HAP-1 (cell line): ENCODE measurements around the gene GTF2H3.

Experiments used
- DNase-seq, 2 experiments: peaks; one replicate each; pipeline ENCODE4 v3.0.0-alpha.2; 2016 to 2020; ENCODE audit warnings: low spot score in 2 of 2
- H3K27me3 ChIP-seq: fragments of 250-450 bp; sonication (Bioruptor Pico); 2 replicates; pipeline ENCODE4 v1.5.1; 2020; ENCODE audit warnings: low read depth, mild to moderate bottlenecking, moderate library complexity
- H3K36me3 ChIP-seq: fragments of 250-450 bp; sonication (Bioruptor Pico); replicated peaks from 2 replicates; pipeline ENCODE4 v1.5.1; 2020; ENCODE audit warnings: mild to moderate bottlenecking
- H3K4me1 ChIP-seq: fragments of 250-450 bp; sonication (Bioruptor Pico); 2 replicates; pipeline ENCODE4 v1.5.1; 2020; ENCODE audit warnings: mild to moderate bottlenecking
- H3K4me3 ChIP-seq: fragments of 250-450 bp; sonication (Bioruptor Pico); 2 replicates; pipeline ENCODE4 v1.5.1; 2020; ENCODE audit warnings: mild to moderate bottlenecking, moderate library complexity
- H3K9me3 ChIP-seq: fragments of 250-450 bp; sonication (Bioruptor Pico); 2 replicates; pipeline ENCODE4 v1.5.1; 2020; ENCODE audit warnings: mild to moderate bottlenecking, moderate library complexity
- in situ Hi-C: fragments of 300-500 bp; cut with MboI; formaldehyde crosslinking; loops from 3 replicates; pipeline ENCODE4 v1.14.3; 2020; ENCODE audit warnings: low sequenced_read_pairs, inconsistent platforms, mixed read lengths

GTF2H3 gene

GRCh38 chr12:123614110-123614509 is 19.5 kb upstream of the GTF2H3 start:
- no peaks in the 10 kb centered on the region for H3K9me3 ChIP-seq
- no peak for DNase-seq
- in situ Hi-C loops, result loop anchor here (25.0 kb wide), 4 partner anchors 302 to 1102 kb away; partner anchors contain the start of gene ZCCHC8
- peaks cover 95% of the 10 kb centered on the region for H3K36me3 ChIP-seq
- no peaks in the 10 kb centered on the region for H3K27me3 ChIP-seq
- no peak overlapping the region for H3K4me3 ChIP-seq
- no peaks in the 10 kb centered on the region for H3K4me1 ChIP-seq

- in situ Hi-C loops, result loop anchor here (25.0 kb wide), 4 partner anchors 302 to 1102 kb away; partner anchors contain the start of gene ZCCHC8
- no peak overlapping the region for H3K4me3 ChIP-seq
- H3K27me3 ChIP-seq, result no peaks in the 10 kb centered on the region
- no peaks in the 10 kb centered on the region for H3K9me3 ChIP-seq
- peaks cover 95% of the 10 kb centered on the region for H3K36me3 ChIP-seq
- DNase-seq, result no peak
- H3K4me1 ChIP-seq, result no peaks in the 10 kb centered on the region
Measured at GRCh38 chr12:123614531-123614930, 19.1 kb upstream of the GTF2H3 start.

DNA sequence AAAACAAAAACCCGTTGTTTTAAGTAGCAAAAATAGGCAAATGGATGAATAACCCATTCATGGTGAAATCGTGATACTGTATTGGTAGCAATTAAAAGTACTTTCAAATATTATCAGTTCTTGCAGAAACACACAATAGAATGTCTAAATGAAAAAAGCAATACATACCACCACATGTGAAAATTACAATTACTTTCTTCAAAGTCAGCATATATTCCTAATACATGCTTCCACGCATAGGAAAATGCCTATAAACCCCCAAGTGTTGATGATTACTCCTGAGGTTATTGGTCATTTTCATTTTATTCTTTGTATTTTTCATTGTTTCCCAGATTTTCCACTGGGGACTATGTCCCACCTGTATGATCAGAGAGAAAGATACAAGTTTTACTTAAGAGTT is 16.5 kb upstream of the GTF2H3 start:
- peaks cover 96% of the 10 kb centered on the region for H3K36me3 ChIP-seq
- H3K4me1 ChIP-seq, result no peaks in the 10 kb centered on the region
- no peaks in the 10 kb centered on the region for H3K9me3 ChIP-seq
- no peak overlapping the region for H3K4me3 ChIP-seq
- no peak for DNase-seq
- in situ Hi-C loops, result loop anchor here (25.0 kb wide), 4 partner anchors 305 to 1105 kb away; partner anchors contain the start of gene ZCCHC8
- H3K27me3 ChIP-seq, result no peaks in the 10 kb centered on the region

DNA sequence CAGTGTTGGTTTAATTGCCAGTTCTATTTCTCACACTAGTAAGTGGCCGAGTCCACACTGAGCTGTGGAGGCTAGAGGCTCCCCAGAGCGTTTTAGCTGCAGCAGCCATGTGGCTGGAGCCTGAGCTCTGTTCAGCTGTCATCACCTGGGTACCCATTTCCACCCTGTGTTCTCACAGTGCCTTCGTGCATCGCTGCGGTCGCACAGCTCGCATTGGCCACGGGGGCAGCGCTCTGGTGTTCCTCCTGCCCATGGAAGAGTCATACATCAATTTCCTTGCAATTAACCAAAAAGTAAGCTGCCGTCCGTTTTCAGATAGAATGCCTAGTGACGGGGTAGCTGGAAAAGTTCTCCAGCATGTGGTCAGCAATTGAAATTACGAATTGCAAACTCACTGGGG is 16.0 kb upstream of the GTF2H3 start:
- no peaks in the 10 kb centered on the region for H3K4me1 ChIP-seq
- in situ Hi-C loops, result loop anchor here (25.0 kb wide), 4 partner anchors 305 to 1105 kb away; partner anchors contain the start of gene ZCCHC8
- no peak for DNase-seq
- peaks cover 96% of the 10 kb centered on the region for H3K36me3 ChIP-seq
- H3K4me3 ChIP-seq, result no peak overlapping the region
- no peaks in the 10 kb centered on the region for H3K27me3 ChIP-seq
- no peaks in the 10 kb centered on the region for H3K9me3 ChIP-seq

DNA sequence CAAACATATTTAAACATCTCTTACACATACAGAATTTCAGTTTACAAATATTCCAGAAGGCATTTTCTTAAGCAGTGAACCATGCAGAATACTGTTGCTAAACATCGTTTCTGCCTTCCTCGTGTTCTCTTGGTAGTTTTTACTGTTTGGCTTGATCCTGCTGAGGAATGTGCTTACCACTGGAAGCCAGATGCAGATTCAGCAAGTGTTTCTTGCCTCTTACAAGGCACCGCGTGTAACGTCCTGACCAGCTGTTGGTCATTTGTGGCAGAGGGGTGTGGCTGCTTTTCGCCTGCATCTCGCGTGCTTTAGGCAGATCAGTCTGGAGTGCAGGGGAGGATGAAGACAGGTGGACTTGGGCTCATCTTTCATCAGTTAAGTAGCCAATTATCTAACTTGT is 12.5 kb upstream of the GTF2H3 start:
- H3K36me3 ChIP-seq, result peaks cover 91% of the 10 kb centered on the region
- H3K4me1 ChIP-seq, result no peaks in the 10 kb centered on the region
- H3K9me3 ChIP-seq, result no peaks in the 10 kb centered on the region
- in situ Hi-C loops, result loop anchor here (25.0 kb wide), 4 partner anchors 309 to 1109 kb away; partner anchors contain the start of gene ZCCHC8
- no peaks in the 10 kb centered on the region for H3K27me3 ChIP-seq
- H3K4me3 ChIP-seq, result no peak overlapping the region
- DNase-seq, result no peak

- no peak overlapping the region for H3K4me3 ChIP-seq
- peaks cover 91% of the 10 kb centered on the region for H3K36me3 ChIP-seq
- no peaks in the 10 kb centered on the region for H3K4me1 ChIP-seq
- no peaks in the 10 kb centered on the region for H3K27me3 ChIP-seq
- in situ Hi-C loops, result loop anchor here (25.0 kb wide), 4 partner anchors 310 to 1110 kb away; partner anchors contain the start of gene ZCCHC8
- DNase-seq, result no peak
- H3K9me3 ChIP-seq, result no peaks in the 10 kb centered on the region
Measured at GRCh38 chr12:123621619-123622530, 11.8 kb upstream of the GTF2H3 start.

- H3K36me3 ChIP-seq, result peaks cover 23% of the 10 kb centered on the region
- peaks cover 4% of the 10 kb centered on the region for H3K4me1 ChIP-seq
- H3K9me3 ChIP-seq, result no peaks in the 10 kb centered on the region
- H3K4me3 ChIP-seq, result peak overlapping the region; percentile 74
- in situ Hi-C loops, result no loop called here
- no peaks in the 10 kb centered on the region for H3K27me3 ChIP-seq
- peak in 1 of 2 experiments; percentile 12 for DNase-seq
Measured at GRCh38 chr12:123634142-123634561, 523 bp downstream of the GTF2H3 start.

GRCh38 chr12:123643911-123644310 is 10.3 kb downstream of the GTF2H3 start:
- DNase-seq, result no peak
- Histone ChIP-seq H3K4me3 (no peak overlapping the region), H3K36me3 (peaks cover 72% of the 10 kb centered on the region), H3K9me3 (no peaks in the 10 kb centered on the region), H3K4me1 (peaks cover 2% of the 10 kb centered on the region; the same call in 1 of the 2 replicates), H3K27me3 (no peaks in the 10 kb centered on the region)
- in situ Hi-C loops, result no loop called here

GRCh38 chr12:123645380-123645779 is 11.8 kb downstream of the GTF2H3 start:
- Histone ChIP-seq H3K36me3 (peaks cover 80% of the 10 kb centered on the region), H3K4me3 (no peak overlapping the region), H3K9me3 (no peaks in the 10 kb centered on the region), H3K27me3 (no peaks in the 10 kb centered on the region), H3K4me1 (no peaks in the 10 kb centered on the region; the same call in 1 of the 2 replicates)
- DNase-seq, result no peak
- in situ Hi-C loops, result no loop called here

- H3K9me3 ChIP-seq, result no peaks in the 10 kb centered on the region
- H3K27me3 ChIP-seq, result no peaks in the 10 kb centered on the region
- H3K4me1 ChIP-seq, result no peaks in the 10 kb centered on the region
- in situ Hi-C loops, result no loop called here
- H3K4me3 ChIP-seq, result no peak overlapping the region
- H3K36me3 ChIP-seq, result peaks cover 81% of the 10 kb centered on the region
- no peak for DNase-seq
Measured at GRCh38 chr12:123645878-123646277, 12.2 kb downstream of the GTF2H3 start.

GRCh38 chr12:123648401-123648800 is 14.8 kb downstream of the GTF2H3 start:
- no peak for DNase-seq
- H3K36me3 ChIP-seq, result peaks cover 86% of the 10 kb centered on the region
- no peaks in the 10 kb centered on the region for H3K27me3 ChIP-seq
- no peak overlapping the region for H3K4me3 ChIP-seq
- in situ Hi-C loops, result no loop called here
- no peaks in the 10 kb centered on the region for H3K4me1 ChIP-seq
- no peaks in the 10 kb centered on the region for H3K9me3 ChIP-seq

DNA sequence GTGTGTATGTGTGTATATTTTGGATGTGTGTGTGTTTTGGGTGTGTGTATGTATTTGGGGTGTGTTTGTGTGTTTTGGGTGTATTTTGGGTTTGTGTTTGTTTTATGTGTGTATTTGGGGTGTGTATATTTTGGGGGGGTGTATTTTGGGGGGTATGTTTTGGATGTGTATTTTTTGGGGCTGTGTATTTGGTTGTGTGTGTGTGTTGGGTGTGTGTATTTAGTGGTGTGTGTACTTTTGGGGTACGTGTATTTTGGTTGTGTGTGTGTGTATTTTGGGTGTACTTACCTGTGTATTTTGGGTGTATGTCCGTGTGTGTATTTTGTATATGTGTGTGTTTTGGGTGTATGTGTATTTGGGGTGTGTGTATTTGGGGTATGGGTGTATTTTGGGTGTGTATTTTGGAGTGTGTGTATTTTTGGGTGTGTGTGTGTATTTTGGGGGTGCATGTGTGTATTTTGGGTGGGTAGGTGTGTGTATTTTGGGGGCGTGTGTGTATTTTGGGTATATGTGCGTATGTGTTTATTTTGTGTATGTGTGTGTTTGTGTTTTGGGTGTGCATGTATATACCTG is 20.6 kb downstream of the GTF2H3 start:
- no peak for DNase-seq
- no peaks in the 10 kb centered on the region for H3K27me3 ChIP-seq
- peaks cover 82% of the 10 kb centered on the region for H3K36me3 ChIP-seq
- in situ Hi-C loops, result no loop called here
- H3K4me1 ChIP-seq, result no peaks in the 10 kb centered on the region
- H3K4me3 ChIP-seq, result no peak overlapping the region
- no peaks in the 10 kb centered on the region for H3K9me3 ChIP-seq

DNA sequence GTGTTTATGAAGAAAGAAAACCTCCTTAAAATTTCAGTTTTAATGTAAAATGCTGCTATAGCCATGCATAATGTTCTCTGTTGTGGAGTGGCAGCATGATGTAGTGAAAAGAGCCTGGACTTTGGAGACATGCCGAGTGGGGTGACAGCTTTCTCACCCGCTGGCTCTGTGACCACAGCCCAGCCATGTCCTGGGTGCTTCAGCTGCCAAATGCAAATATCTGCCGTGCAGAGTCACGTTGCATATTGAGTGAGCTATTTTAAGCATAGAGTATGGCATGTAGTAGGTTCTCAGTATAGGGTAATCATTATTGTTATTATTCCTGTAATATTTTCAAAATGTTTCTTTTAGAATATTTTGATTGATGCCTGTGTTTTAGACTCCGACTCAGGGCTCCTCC is 21.8 kb downstream of the GTF2H3 start:
- in situ Hi-C loops, result no loop called here
- DNase-seq, result no peak
- peaks cover 82% of the 10 kb centered on the region for H3K36me3 ChIP-seq

GRCh38 chr12:123656392-123656791 is 22.8 kb downstream of the GTF2H3 start:
- no peaks in the 10 kb centered on the region for H3K4me1 ChIP-seq
- H3K27me3 ChIP-seq, result no peaks in the 10 kb centered on the region
- in situ Hi-C loops, result no loop called here
- H3K4me3 ChIP-seq, result no peak overlapping the region
- no peak for DNase-seq
- H3K9me3 ChIP-seq, result no peaks in the 10 kb centered on the region
- H3K36me3 ChIP-seq, result peaks cover 77% of the 10 kb centered on the region

More for the DNA sequence above, 21.8 kb downstream of the GTF2H3 start:
- no peaks in the 10 kb centered on the region for H3K4me1 ChIP-seq
- H3K27me3 ChIP-seq, result no peaks in the 10 kb centered on the region
- no peak overlapping the region for H3K4me3 ChIP-seq
- H3K9me3 ChIP-seq, result no peaks in the 10 kb centered on the region
